K562 (cell line): ENCODE results near the gene TAP2. TPM values are rescaled to one million over a fixed set of nuclear protein-coding genes. Genes with fewer than 3 reads are reported as not detected.

Experiments
- ATAC-seq: fragments of 200-7000 bp; cut with Tn5 transposase; 3 replicates; pipeline ENCODE4 v1.9.1; 2020; ENCODE audit warnings: moderate library complexity
- BruUV-seq: library from RNA; stranded (reverse); fragments of 400-500 nt; replicated peaks from 2 replicates; lab custom pipeline; 2021; lab: Mats Ljungman, UMichigan
- CTCF ChIA-PET: fragments of 300-600 bp; formaldehyde crosslinking; extraction: SDS; loops from one replicate; lab custom pipeline; 2021; ENCODE audit warnings: low intra/inter-chr PET ratio; lab: Yijun Ruan, JAX
- POLR2A ChIA-PET: fragments of 300-600, 350-650 bp; sonication (Branson Sonifier 250); formaldehyde crosslinking; extraction: SDS; loops from one replicate; lab custom pipeline; 2021; ENCODE audit warnings: antibody characterized with exemption, inconsistent platforms; lab: Yijun Ruan, JAX
- DNase-seq, 4 experiments: peaks; one replicate each; pipeline versions ENCODE4 v3.0.0 to v3.0.0-alpha.2; 2011 to 2018; ENCODE audit warnings: low spot score in 3 of 4, mixed read lengths in 3 of 4; ENCODE audit errors: extremely low read depth in 1 of 4
- FAIRE-seq: peaks from 2 replicates; lab custom pipeline; 2011; peaks lifted over from hg19 to GRCh38; lab: Jason Lieb, UNC
- H2AFZ ChIP-seq: 2 replicates; pipeline ENCODE4 v1.6.0; 2011; ENCODE audit warnings: low read depth, low read length, control low read depth, inconsistent platforms
- H3K27ac ChIP-seq: fragments of 200-600 bp; 3 replicates; pipeline ENCODE4 v1.8.0; 2011; ENCODE audit warnings: low read depth, mild to moderate bottlenecking, control low read depth, inconsistent platforms, low read length, moderate library complexity, mixed read lengths; ENCODE audit errors: extremely low read depth
- H3K27me3 ChIP-seq, 2 experiments: fragments of 300-600 bp in 1 of 2; 2 replicates in 1 of 2; 3 replicates in 1 of 2; pipeline versions ENCODE4 v1.6.0 to v1.8.0; 2011; ENCODE audit warnings: inconsistent platforms in 2 of 2, low read length in 2 of 2, mild to moderate bottlenecking in 1 of 2, mixed read lengths in 1 of 2, moderate library complexity in 1 of 2; ENCODE audit not compliant: control insufficient read depth in 2 of 2, insufficient read depth in 2 of 2
- H3K36me3 ChIP-seq: fragments of 300-600 bp; 3 replicates; pipeline ENCODE4 v1.8.0; 2011; ENCODE audit warnings: mild to moderate bottlenecking, low read length, inconsistent platforms; ENCODE audit not compliant: control insufficient read depth, insufficient read depth
- H3K4me1 ChIP-seq, 2 experiments: fragments of 200-600 bp in 1 of 2; replicated peaks in 1 of 2; 2 replicates in 1 of 2; 3 replicates in 1 of 2; pipeline versions ENCODE4 v1.5.1 to v1.8.0; 2011; ENCODE audit warnings: inconsistent platforms in 2 of 2, low read length in 2 of 2, mild to moderate bottlenecking in 1 of 2, mixed read lengths in 1 of 2, moderate library complexity in 1 of 2; ENCODE audit not compliant: control insufficient read depth in 2 of 2, insufficient read depth in 2 of 2
- H3K4me2 ChIP-seq: 2 replicates; pipeline ENCODE4 v1.6.1; 2011; ENCODE audit warnings: low read length, control low read depth, inconsistent platforms, mixed read lengths; ENCODE audit not compliant: insufficient read depth
- H3K4me3 ChIP-seq: fragments of 200-600 bp; sonication (generic), shearing (Covaris generic); 2 replicates; pipeline ENCODE4 v1.5.1; 2016; ENCODE audit warnings: control low read depth, inconsistent platforms
- H3K79me2 ChIP-seq: fragments of 200-600 bp; 3 replicates; pipeline ENCODE4 v1.8.0; 2011; ENCODE audit warnings: low read length, inconsistent platforms; ENCODE audit not compliant: control insufficient read depth, insufficient read depth
- H3K9ac ChIP-seq, 2 experiments: 2 replicates each; pipeline versions ENCODE4 v1.6.0 to v1.6.1; 2011; ENCODE audit warnings: low read depth in 2 of 2, low read length in 2 of 2, control low read depth in 1 of 2, inconsistent platforms in 1 of 2, mild to moderate bottlenecking in 1 of 2, mixed read lengths in 1 of 2; ENCODE audit not compliant: insufficient read depth in 1 of 2
- H3K9me1 ChIP-seq: one replicate; pipeline ENCODE4 v1.6.0; 2011; ENCODE audit warnings: inconsistent platforms, mild to moderate bottlenecking, low read length, moderate library complexity; ENCODE audit not compliant: control insufficient read depth, insufficient read depth
- H3K9me3 ChIP-seq: replicated peaks from 2 replicates; pipeline ENCODE4 v1.5.1; 2011; ENCODE audit warnings: low read depth, low read length, inconsistent platforms; ENCODE audit not compliant: control insufficient read depth, insufficient read depth
- H4K20me1 ChIP-seq: replicated peaks from 2 replicates; pipeline ENCODE4 v1.6.1; 2011; ENCODE audit warnings: low read length, inconsistent platforms, mixed read lengths; ENCODE audit not compliant: control insufficient read depth, insufficient read depth
- EP300 ChIP-seq: IDR thresholded peaks from 2 replicates; pipeline ENCODE4 v1.6.1; 2012; ENCODE audit warnings: low read length, improper control_type of control experiment
- ERF ChIP-seq: fragments of 450-650 bp; formaldehyde crosslinking; IDR thresholded peaks from 2 replicates; pipeline ENCODE4 v1.4.0; 2020; ENCODE audit warnings: mild to moderate bottlenecking, mixed read lengths
- HLTF ChIP-seq: fragments of 450-650 bp; IDR thresholded peaks from 2 replicates; pipeline ENCODE4 v1.6.1; 2016
- MITF ChIP-seq: IDR thresholded peaks from 2 replicates; pipeline ENCODE4 v1.6.1; 2014; ENCODE audit warnings: antibody characterized with exemption
- NFIC ChIP-seq: fragments of 450-650 bp; IDR thresholded peaks from 2 replicates; pipeline ENCODE4 v1.6.1; 2017; ENCODE audit warnings: mild to moderate bottlenecking, inconsistent platforms
- NR2F6 ChIP-seq: fragments of 450-650 bp; formaldehyde crosslinking; IDR thresholded peaks from 2 replicates; pipeline ENCODE4 v1.4.0; 2020; ENCODE audit warnings: mild to moderate bottlenecking
- NRF1 ChIP-seq, 2 experiments: fragments of 450-650 bp; IDR thresholded peaks in 1 of 2; conservative IDR thresholded peaks in 1 of 2; 2 replicates each; pipeline ENCODE4 v1.6.1; 2014; ENCODE audit warnings: mild to moderate bottlenecking in 2 of 2
- PHF21A ChIP-seq: fragments of 450-650 bp; IDR thresholded peaks from 2 replicates; pipeline ENCODE4 v1.6.1; 2017; ENCODE audit warnings: low read depth, borderline replicate concordance
- RBM34 ChIP-seq: fragments of 200-400 bp; formaldehyde crosslinking; IDR thresholded peaks from 2 replicates; pipeline ENCODE4 v1.6.1; 2018; ENCODE audit warnings: low read length, borderline replicate concordance; ENCODE audit not compliant: insufficient read depth
- TEAD1 ChIP-seq, 2 experiments: fragments of 450-650 bp in 1 of 2; sonication (generic) in 1 of 2; formaldehyde crosslinking; IDR thresholded peaks; 2 replicates each; pipeline versions ENCODE4 v1.4.0 to v1.8.0; 2020 to 2022; ENCODE audit warnings: mild to moderate bottlenecking in 2 of 2, missing genetic modification reagents in 1 of 2
- ZNF316 ChIP-seq: fragments of 450-650 bp; IDR thresholded peaks from 2 replicates; pipeline ENCODE4 v1.6.1; 2016
- ZNF561 ChIP-seq: fragments of 450-650 bp; formaldehyde crosslinking; conservative IDR thresholded peaks from 2 replicates; pipeline ENCODE4 v1.4.0; 2020; ENCODE audit warnings: mild to moderate bottlenecking, moderate library complexity
- WGBS: fragments of 100-300 bp; shearing (Covaris generic); methylation state at CpG from one replicate; pipeline ENCODE4 v1.1.6; 2016; ENCODE audit warnings: low coverage, mixed read lengths; ENCODE audit not compliant: insufficient coverage; ENCODE audit errors: missing lambda C conversion rate; 5-methylcytosine and 5-hydroxymethylcytosine counted together
- in situ Hi-C: fragments of 300-500 bp; cut with MboI; formaldehyde crosslinking; loops from 4 replicates; pipeline ENCODE4 v1.15.0; 2018; ENCODE audit warnings: inconsistent platforms, mixed read lengths
- intact Hi-C: fragments of 100-400 bp; cut with micrococcal nuclease; formaldehyde crosslinking; loops from 2 replicates; pipeline ENCODE4 v1.14.2; 2022
- polyA plus RNA-seq, 8 experiments: library from polyadenylated mRNA; depleted of rRNA in 4 of 8; stranded (reverse) in 5 of 8; unstranded in 3 of 8; fragments of >200 nt; fragmentation: Nextera tagmentation in 2 of 8; fragmentation: Illumina TruSeq in 1 of 8; extraction: Ambion mirVana in 2 of 8; extraction: Trizol in 1 of 8; gene quantifications; 2 replicates each; pipeline versions ENCODE4 v1.2.1 to v1.2.3, GENCODE V29; 2011 to 2014; ENCODE audit warnings: inconsistent platforms in 1 of 8, missing spikeins in 1 of 8
- total RNA-seq, 7 experiments: library from RNA; depleted of rRNA in 6 of 7; stranded (reverse); fragments of >200 nt in 6 of 7; fragmentation: Illumina TruSeq in 2 of 7; extraction: Trizol in 2 of 7; gene quantifications; 2 replicates each; pipeline versions ENCODE4 v1.2.1 to v1.2.3, GENCODE V29; 2011 to 2021; ENCODE audit warnings: low replicate concordance in 1 of 7

Gene TAP2
- total and polyA plus RNA-seq, 9 of the 15 experiments (the other 6 are each of a cell fraction or from before 2014, with no cell fraction given) = 2.0 to 53.5 (median 19.6) TPM

GRCh38 chr6:32842690-32843089, 4.2 kb upstream of the TAP2 start:
- Histone ChIP-seq H3K79me2 (peaks cover 4% of the 10 kb centered on the region; the same call in 2 of the 3 replicates), H3K4me3 (no peak overlapping the region)
- no peak for TF ChIP-seq HLTF
- TF ChIP-seq, all 486 proteins: peak for 0
- intact Hi-C loops (no loop called here), in situ Hi-C loops (no loop called here)
- Histone ChIP-seq H3K4me1 (peaks cover 0 to 20% of the 10 kb centered on the region in 2 experiments; a peak in 3 of 5 replicates), H3K27ac (no peak overlapping the region), H3K36me3 (no peaks in the 10 kb centered on the region), H3K27me3 (peaks cover 4 to 24% of the 10 kb centered on the region in 2 experiments; a peak in 2 of 5 replicates), H3K9me3 (no peaks in the 10 kb centered on the region), H3K9me1 (no peaks in the 10 kb centered on the region), H3K9ac (no peak overlapping the region), H4K20me1 (no peaks in the 10 kb centered on the region), H2AFZ (no peak overlapping the region), H3K4me2 (no peak overlapping the region)
- FAIRE-seq (no peak), ATAC-seq (no peak), DNase-seq (no peak)
- BruUV-seq = no TSS peak
- ChIA-PET POLR2A (interaction anchor here (0.8 to 1.0 kb wide), 2 partner anchors 10 to 15 kb away, joined by 3 read pairs; no protein-coding TSS in a partner anchor), CTCF (no interaction called here)
- WGBS = 35% methylated on average over 8 of the region's 8 CpGs

GRCh38 chr6:32842021-32842650, 3.6 kb upstream of the TAP2 start:
- BruUV-seq = no TSS peak
- no peak overlapping the region for H3K4me2 ChIP-seq
- no peak for FAIRE-seq
- TF ChIP-seq ERF (CRISPR knock-in tag) = no peak
- TF ChIP-seq PHF21A = no peak
- no peak for TF ChIP-seq RBM34
- TF ChIP-seq ZNF561 (CRISPR knock-in tag) = no peak
- no peak for TF ChIP-seq EP300
- TF ChIP-seq MITF = no peak
- no peak for TF ChIP-seq TEAD1 (CRISPR knock-in tag; IDR thresholded peaks at IDR 0.05)
- no peak for TF ChIP-seq NR2F6 (CRISPR knock-in tag)
- no peak for TF ChIP-seq NRF1 (conservative IDR thresholded peaks at IDR 0.05 in 1 of 2, IDR thresholded peaks at IDR 0.05 in 1 of 2)
- no peak for TF ChIP-seq NFIC
- TF ChIP-seq ZNF316 = no peak

More at GRCh38 chr6:32842021-32842650, 3.6 kb upstream of the TAP2 start:
- H3K27me3 ChIP-seq = peaks cover under 1 to 19% of the 10 kb centered on the region in 2 experiments; a peak in 2 of 5 replicates
- peaks cover 4 to 22% of the 10 kb centered on the region in 2 experiments; a peak in 4 of 5 replicates for H3K4me1 ChIP-seq
- DNase-seq (no peak), ATAC-seq (no peak)
- H3K9me1 ChIP-seq = no peaks in the 10 kb centered on the region
- in situ Hi-C loops (no loop called here), intact Hi-C loops (no loop called here)
- no peak overlapping the region for H3K4me3 ChIP-seq
- no peaks in the 10 kb centered on the region for H4K20me1 ChIP-seq
- CTCF ChIA-PET = interaction anchor here (1.0 to 6.6 kb wide), 2 partner anchors 11 to 26 kb away, joined by 4 to 66 read pairs; partner anchors contain the start of genes PSMB9 and TAP1
- no peaks in the 10 kb centered on the region for H3K36me3 ChIP-seq
- POLR2A ChIA-PET = interaction anchor here (0.5 to 5.1 kb wide), 5 partner anchors 10 to 831 kb away, joined by 3 to 56 read pairs (median 3); partner anchors contain the start of genes KIFC1, PSMB9 and TAP1
- WGBS = 44% methylated on average over 6 of the region's 6 CpGs
- no peak overlapping the region for H2AFZ ChIP-seq
- peaks cover 10% of the 10 kb centered on the region; the same call in 2 of the 3 replicates for H3K79me2 ChIP-seq
- no peak overlapping the region for H3K27ac ChIP-seq
- H3K9me3 ChIP-seq = no peaks in the 10 kb centered on the region
- no peak overlapping the region for H3K9ac ChIP-seq
